GM23248 (cell line): Measurements from ENCODE around the gene TAS2R20.
"Not testable (repeated sequence)": the region's sequence is repeated elsewhere in the genome, so short reads cannot be mapped to it uniquely, and the experiment has no call there.

Experiments used
- EZH2 ChIP-seq: fragments of 200-600 bp; sonication (generic); IDR thresholded peaks from 2 replicates; pipeline ENCODE4 v1.6.1; 2018; ENCODE audit warnings: antibody characterized with exemption, mild to moderate bottlenecking; ENCODE audit not compliant: insufficient read depth, poor library complexity, severe bottlenecking
- EZH2phosphoT487 ChIP-seq: fragments of 200-600 bp; sonication (generic); IDR thresholded peaks from 2 replicates; pipeline ENCODE4 v1.6.1; 2018; ENCODE audit warnings: antibody characterized with exemption, moderate library complexity, mild to moderate bottlenecking, low read depth; ENCODE audit not compliant: insufficient read depth

- TF ChIP-seq EZH2, EZH2phosphoT487: not testable (repeated sequence)
These were observed 35.9 kb upstream of the TAS2R20 start for GRCh38 chr12:11033959-11034358.
